Esophagus muscularis mucosa (tissue), 4 donors: Measurements from ENCODE around the gene PNMT. TPM values are rescaled to one million over a fixed set of nuclear protein-coding genes. Genes with fewer than 3 reads are reported as not detected.
A peak's percentile ranks its signal among the peaks of the same experiment; 100 is the strongest.
"Not testable (repeated sequence)": the region's sequence is repeated elsewhere in the genome, so short reads cannot be mapped to it uniquely, and the experiment has no call there.

Experiments
- DNase-seq: peaks from one replicate; pipeline ENCODE4 v3.0.0-alpha.2; 2017; ENCODE audit errors: extremely low spot score
- H3K27ac ChIP-seq, 4 donors: fragments of 200-600 bp; sonication (generic); replicated peaks in 1 of 4; 1 replicate in 3 of 4; 2 replicates in 1 of 4; pipeline ENCODE4 v1.5.1; 2016 to 2019; ENCODE audit warnings: mild to moderate bottlenecking in 1 of 4
- H3K27me3 ChIP-seq, 4 donors: fragments of 200-600 bp; sonication (generic); one replicate each; pipeline versions ENCODE4 v1.5.1 to v1.6.0; 2016 to 2019
- H3K36me3 ChIP-seq, 4 donors: fragments of 200-600 bp; sonication (generic); one replicate each; pipeline ENCODE4 v1.5.1; 2016 to 2019
- H3K4me1 ChIP-seq, 4 donors: fragments of 200-600 bp; sonication (generic); one replicate each; pipeline ENCODE4 v1.5.1; 2016 to 2019
- H3K4me3 ChIP-seq, 4 donors: fragments of 200-600 bp; sonication (generic); 1 replicate in 2 of 4; 2 replicates in 2 of 4; pipeline ENCODE4 v1.5.1; 2016 to 2019; ENCODE audit warnings: mild to moderate bottlenecking in 4 of 4, moderate library complexity in 1 of 4
- H3K9me3 ChIP-seq, 4 donors: fragments of 200-600 bp; sonication (generic); 1 replicate in 3 of 4; 2 replicates in 1 of 4; pipeline ENCODE4 v1.5.1; 2016 to 2019
- CTCF ChIP-seq, 3 experiments: fragments of 200-600 bp in 2 of 3; fragments of 450-650 bp in 1 of 3; sonication (generic) in 2 of 3; IDR thresholded peaks; one replicate each; pipeline ENCODE4 v1.5.1; 2017 to 2019; ENCODE audit warnings: antibody characterized with exemption in 3 of 3, mild to moderate bottlenecking in 2 of 3, moderate library complexity in 1 of 3
- EP300 ChIP-seq: sonication (generic); formaldehyde crosslinking; IDR thresholded peaks from one replicate; pipeline ENCODE4 v1.6.1; 2017; ENCODE audit warnings: antibody characterized with exemption
- POLR2A ChIP-seq: fragments of 450-650 bp; IDR thresholded peaks from one replicate; pipeline ENCODE4 v1.6.1; 2017; ENCODE audit warnings: antibody characterized with exemption, moderate library complexity, mild to moderate bottlenecking, low read depth
- POLR2AphosphoS5 ChIP-seq, 2 donors: sonication (generic); formaldehyde crosslinking; IDR thresholded peaks; one replicate each; pipeline ENCODE4 v1.6.1; 2017; ENCODE audit warnings: antibody characterized with exemption in 2 of 2
- WGBS: methylation state at CpG from one replicate; pipeline ENCODE4 v1.1.5; 2018; 5-methylcytosine and 5-hydroxymethylcytosine counted together
- intact Hi-C: fragments of 100-400 bp; cut with DNase I; formaldehyde crosslinking; loops from one replicate; pipeline ENCODE4 v1.15.1; 2023
- total RNA-seq, 4 donors: library from RNA; depleted of rRNA; stranded (reverse); fragments of >200 nt; gene quantifications; one replicate each; pipeline versions ENCODE4 v1.1.0 to v1.2.1, GENCODE V29; 2016

Gene PNMT
- total RNA-seq, 4 donors from 2014 or later = 9.4 to 14.3 (median 10.6) TPM

GRCh38 chr17:39688945-39689344, 20.7 kb downstream of the PNMT start:
- Histone ChIP-seq H3K9me3 (no peaks in the 10 kb centered on the region), H3K36me3 (peaks cover 0 to 17% (median 14%) of the 10 kb centered on the region in 4 donors), H3K4me3 (peak overlapping the region in 2 of 4 donors; percentile 68 to 81), H3K27me3 (no peaks in the 10 kb centered on the region), H3K4me1 (peaks cover 11 to 22% (median 17%) of the 10 kb centered on the region in 4 donors), H3K27ac (no peak overlapping the region)
- intact Hi-C loops = loop anchor here (5.0 kb wide), 1 partner anchor 38 kb away; no protein-coding TSS in a partner anchor
- no peak for TF ChIP-seq POLR2AphosphoS5 (IDR thresholded peaks at IDR 0.05)
- no peak for TF ChIP-seq EP300
- no peak for TF ChIP-seq CTCF (IDR thresholded peaks at IDR 0.05)
- no peak for TF ChIP-seq POLR2A
- WGBS = 42% methylated on average over 3 of the region's 3 CpGs
- no peak for DNase-seq

- H3K36me3 ChIP-seq = peaks cover 0 to 6% (median 0%) of the 10 kb centered on the region in 4 donors
- TF ChIP-seq EP300 = no peak
- no peak for TF ChIP-seq POLR2A
- no peaks in the 10 kb centered on the region for H3K9me3 ChIP-seq
- 89% methylated on average over 5 of the region's 5 CpGs for WGBS
- intact Hi-C loops = no loop called here
- H3K4me1 ChIP-seq = peaks cover 4 to 6% (median 6%) of the 10 kb centered on the region in 4 donors
- no peaks in the 10 kb centered on the region for H3K27me3 ChIP-seq
- DNase-seq = no peak
- H3K27ac ChIP-seq = no peak overlapping the region
- H3K4me3 ChIP-seq = no peak overlapping the region
Observed at GRCh38 chr17:39694593-39694992, 26.3 kb downstream of the PNMT start.

GRCh38 chr17:39695089-39695474, 26.8 kb downstream of the PNMT start:
- TF ChIP-seq CTCF (IDR thresholded peaks at IDR 0.05) (no peak), EP300 (no peak)
- no peaks in the 10 kb centered on the region for H3K9me3 ChIP-seq
- H3K4me3 ChIP-seq = no peak overlapping the region
- no peaks in the 10 kb centered on the region for H3K27me3 ChIP-seq
- peaks cover 5 to 8% (median 7%) of the 10 kb centered on the region in 4 donors for H3K4me1 ChIP-seq
- DNase-seq = no peak
- H3K27ac ChIP-seq = no peak overlapping the region
- 96% methylated on average over 2 of the region's 2 CpGs for WGBS
- intact Hi-C loops = no loop called here
- H3K36me3 ChIP-seq = peaks cover 0 to 6% (median 0%) of the 10 kb centered on the region in 4 donors

- no peak overlapping the region for H3K4me3 ChIP-seq
- TF ChIP-seq CTCF (IDR thresholded peaks at IDR 0.05) = no peak
- TF ChIP-seq EP300 = no peak
- no peak for TF ChIP-seq POLR2AphosphoS5 (IDR thresholded peaks at IDR 0.05)
- TF ChIP-seq POLR2A = no peak
- intact Hi-C loops = no loop called here
- WGBS = 100% methylated on average over 2 of the region's 6 CpGs
- no peak overlapping the region for H3K27ac ChIP-seq
- no peaks in the 10 kb centered on the region for H3K27me3 ChIP-seq
- H3K9me3 ChIP-seq = no peaks in the 10 kb centered on the region
- H3K4me1 ChIP-seq = peaks cover 15 to 23% (median 20%) of the 10 kb centered on the region in 4 donors
- DNase-seq = no peak
- H3K36me3 ChIP-seq = peaks cover 0 to 6% (median 0%) of the 10 kb centered on the region in 4 donors
Observed at GRCh38 chr17:39696731-39697130, 28.5 kb downstream of the PNMT start.

- 96% methylated on average over 5 of the region's 5 CpGs for WGBS
- intact Hi-C loops = no loop called here
- Histone ChIP-seq H3K27me3 (no peaks in the 10 kb centered on the region), H3K4me3 (no peak overlapping the region), H3K4me1 (peaks cover 20 to 35% (median 31%) of the 10 kb centered on the region in 4 donors), H3K36me3 (peaks cover 0 to 6% (median 0%) of the 10 kb centered on the region in 4 donors), H3K27ac (no peak overlapping the region), H3K9me3 (no peaks in the 10 kb centered on the region)
- no peak for DNase-seq
- no peak for TF ChIP-seq POLR2A
- TF ChIP-seq EP300 = no peak
- no peak for TF ChIP-seq CTCF (IDR thresholded peaks at IDR 0.05)
- TF ChIP-seq POLR2AphosphoS5 (IDR thresholded peaks at IDR 0.05) = no peak
Observed at GRCh38 chr17:39697961-39698360, 29.7 kb downstream of the PNMT start.

GRCh38 chr17:39699157-39699817, 31.0 kb downstream of the PNMT start:
- WGBS = 48% methylated on average over 11 of the region's 11 CpGs
- Histone ChIP-seq H3K27ac (peak overlapping the region; percentile 85 to 92 (median 87)), H3K4me1 (peaks cover 20 to 46% (median 38%) of the 10 kb centered on the region in 4 donors), H3K4me3 (peak overlapping the region; percentile 93 to 99 (median 97))
- H3K36me3 ChIP-seq, H3K9me3 ChIP-seq, intact Hi-C loops, H3K27me3 ChIP-seq, DNase-seq: not testable (repeated sequence)
